Kidney (tissue), 14 donors: ENCODE results near the gene NSUN4. TPM values are rescaled to one million over a fixed set of nuclear protein-coding genes. Genes with fewer than 3 reads are reported as not detected.

ENCODE experiments used
- DNase-seq, 5 donors: peaks; one replicate each; pipeline ENCODE4 v3.0.0-alpha.2; 2013 to 2020
- FAIRE-seq: peaks from 2 replicates; lab custom pipeline; 2012; peaks lifted over from hg19 to GRCh38; lab: Jason Lieb, UNC
- H3K27ac ChIP-seq, 2 donors: one replicate each; pipeline ENCODE4 v1.7.0; 2013; ENCODE audit warnings: low read depth in 2 of 2, low read length in 2 of 2, inconsistent platforms in 1 of 2
- H3K27me3 ChIP-seq: one replicate; pipeline ENCODE4 v1.7.1; 2013; ENCODE audit warnings: low read length, inconsistent platforms; ENCODE audit not compliant: control insufficient read depth, insufficient read depth
- H3K36me3 ChIP-seq, 3 donors: one replicate each; pipeline versions ENCODE4 v1.7.0 to v1.7.1; 2013; ENCODE audit warnings: low read length in 3 of 3, control low read depth in 1 of 3, inconsistent platforms in 1 of 3; ENCODE audit not compliant: insufficient read depth in 3 of 3, control insufficient read depth in 2 of 3
- H3K4me1 ChIP-seq, 3 donors: one replicate each; pipeline versions ENCODE4 v1.7.0 to v1.7.1; 2013; ENCODE audit warnings: low read length in 3 of 3, inconsistent platforms in 1 of 3, low read depth in 1 of 3; ENCODE audit not compliant: control insufficient read depth in 2 of 3, insufficient read depth in 2 of 3
- H3K4me3 ChIP-seq, 3 donors: one replicate each; pipeline versions ENCODE4 v1.7.0 to v1.8.1; 2013; ENCODE audit warnings: low read length in 3 of 3, control low read depth in 1 of 3, inconsistent platforms in 1 of 3
- H3K9ac ChIP-seq, 3 donors: one replicate each; pipeline versions ENCODE4 v1.7.0 to v1.7.1; 2013; ENCODE audit warnings: low read length in 3 of 3, control low read depth in 1 of 3, inconsistent platforms in 1 of 3
- H3K9me3 ChIP-seq, 3 donors: one replicate each; pipeline versions ENCODE4 v1.7.0 to v1.7.1; 2013; ENCODE audit warnings: low read length in 3 of 3, control low read depth in 1 of 3, inconsistent platforms in 1 of 3; ENCODE audit not compliant: control insufficient read depth in 2 of 3, insufficient read depth in 1 of 3
- intact Hi-C: fragments of 100-400 bp; cut with DNase I; formaldehyde crosslinking; loops from one replicate; pipeline ENCODE4 v1.11.1; 2022
- polyA plus RNA-seq: library from polyadenylated mRNA; stranded (reverse); fragments of 350-450 nt; fragmentation: Illumina TruSeq; extraction: RNeasy Lipid Tissue Mini Kit (QIAGEN cat#74804); gene quantifications from one replicate; pipeline ENCODE4 v1.2.3, GENCODE V29; 2014; ENCODE audit warnings: low read depth, low replicate concordance; ENCODE audit not compliant: insufficient read depth
- total RNA-seq: library from RNA; stranded (reverse); fragmentation: NEBNext Ultra II Directional; extraction: Animal tissue kit (Norgen Biotek cat#: 25700); gene quantifications from one replicate; pipeline ENCODE4 v1.2.1, GENCODE V29; 2021
- TF ChIP-seq, protein P1 (sequence below): IDR thresholded peaks from 3 replicates; pipeline ENCODE4 v1.5.1; 2012; ENCODE audit warnings: mild to moderate bottlenecking, moderate library complexity, borderline replicate concordance; ENCODE audit not compliant: insufficient read depth; ENCODE audit errors: extremely low read depth
- donor health status: control.
- donor health status: control.
- donor health status: control.
- donor health status: control.
- donor health status: control.
- donor health status: DM: yes; HTN: yes; CAD: no.
- donor health status: Normal renal cell carcinoma (clear cell type).

Gene NSUN4
- total and polyA plus RNA-seq, 2 donors from 2014 or later: 12.4 to 32.2 TPM

DNA sequence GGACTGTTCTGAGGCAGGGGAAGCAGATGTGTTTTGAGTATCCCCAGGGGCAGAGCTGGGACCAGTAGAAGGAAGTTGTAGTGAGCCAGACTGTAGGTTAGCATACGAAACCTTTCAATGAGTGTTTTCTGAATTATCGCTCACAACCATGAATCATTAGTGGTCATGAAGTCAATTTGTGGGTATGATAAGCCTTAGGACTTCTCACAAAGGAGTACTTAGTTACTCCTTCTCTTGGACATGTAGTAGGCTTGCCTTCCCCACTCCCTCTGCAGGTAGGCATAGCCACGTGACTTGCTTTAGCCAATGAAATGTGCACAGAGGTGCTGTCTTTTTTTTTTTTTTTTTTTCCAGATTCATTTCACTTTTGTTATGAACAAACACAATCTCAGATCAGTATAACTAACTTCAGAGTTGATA lies 29.6 kb downstream of the NSUN4 start:
- Histone ChIP-seq H3K36me3 (no peaks in the 10 kb centered on the region), H3K27ac (no peak overlapping the region), H3K9ac (no peak overlapping the region), H3K4me1 (peaks cover 0 to 3% (median 0%) of the 10 kb centered on the region in 3 donors), H3K9me3 (no peaks in the 10 kb centered on the region), H3K27me3 (no peaks in the 10 kb centered on the region), H3K4me3 (no peak overlapping the region)
- DNase-seq (no peak), FAIRE-seq (no peak)
- TF ChIP-seq, protein P1, sequence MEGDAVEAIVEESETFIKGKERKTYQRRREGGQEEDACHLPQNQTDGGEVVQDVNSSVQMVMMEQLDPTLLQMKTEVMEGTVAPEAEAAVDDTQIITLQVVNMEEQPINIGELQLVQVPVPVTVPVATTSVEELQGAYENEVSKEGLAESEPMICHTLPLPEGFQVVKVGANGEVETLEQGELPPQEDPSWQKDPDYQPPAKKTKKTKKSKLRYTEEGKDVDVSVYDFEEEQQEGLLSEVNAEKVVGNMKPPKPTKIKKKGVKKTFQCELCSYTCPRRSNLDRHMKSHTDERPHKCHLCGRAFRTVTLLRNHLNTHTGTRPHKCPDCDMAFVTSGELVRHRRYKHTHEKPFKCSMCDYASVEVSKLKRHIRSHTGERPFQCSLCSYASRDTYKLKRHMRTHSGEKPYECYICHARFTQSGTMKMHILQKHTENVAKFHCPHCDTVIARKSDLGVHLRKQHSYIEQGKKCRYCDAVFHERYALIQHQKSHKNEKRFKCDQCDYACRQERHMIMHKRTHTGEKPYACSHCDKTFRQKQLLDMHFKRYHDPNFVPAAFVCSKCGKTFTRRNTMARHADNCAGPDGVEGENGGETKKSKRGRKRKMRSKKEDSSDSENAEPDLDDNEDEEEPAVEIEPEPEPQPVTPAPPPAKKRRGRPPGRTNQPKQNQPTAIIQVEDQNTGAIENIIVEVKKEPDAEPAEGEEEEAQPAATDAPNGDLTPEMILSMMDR: no peak
- intact Hi-C loops: no loop called here

DNA sequence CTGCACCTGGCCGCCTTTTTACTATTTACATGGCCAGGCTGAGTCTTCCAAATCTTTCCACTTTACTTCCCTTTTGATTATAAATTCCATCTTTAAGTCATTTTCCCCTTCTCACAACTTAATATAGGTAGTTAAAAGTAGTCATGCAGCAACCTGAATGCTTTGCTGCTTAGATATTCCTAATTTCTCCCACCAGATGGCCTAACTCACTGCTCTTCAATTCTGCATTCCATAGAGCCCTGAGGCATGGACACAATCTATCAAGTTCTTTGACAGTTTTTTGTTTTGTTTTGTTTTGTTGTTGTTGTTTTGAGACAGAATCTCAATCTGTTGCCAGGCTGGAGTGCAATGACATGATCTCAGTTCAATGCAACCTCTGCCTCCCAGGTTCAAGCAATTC lies 31.8 kb downstream of the NSUN4 start:
- Histone ChIP-seq H3K9ac (no peak overlapping the region), H3K4me3 (no peak overlapping the region), H3K4me1 (peaks cover 0 to 3% (median 0%) of the 10 kb centered on the region in 3 donors), H3K27me3 (no peaks in the 10 kb centered on the region), H3K36me3 (no peaks in the 10 kb centered on the region), H3K27ac (no peak overlapping the region), H3K9me3 (no peaks in the 10 kb centered on the region)
- FAIRE-seq (no peak), DNase-seq (peak in 2 of 5 donors; percentile 55 to 61)
- intact Hi-C loops: no loop called here
- TF ChIP-seq, protein P1: no peak

DNA sequence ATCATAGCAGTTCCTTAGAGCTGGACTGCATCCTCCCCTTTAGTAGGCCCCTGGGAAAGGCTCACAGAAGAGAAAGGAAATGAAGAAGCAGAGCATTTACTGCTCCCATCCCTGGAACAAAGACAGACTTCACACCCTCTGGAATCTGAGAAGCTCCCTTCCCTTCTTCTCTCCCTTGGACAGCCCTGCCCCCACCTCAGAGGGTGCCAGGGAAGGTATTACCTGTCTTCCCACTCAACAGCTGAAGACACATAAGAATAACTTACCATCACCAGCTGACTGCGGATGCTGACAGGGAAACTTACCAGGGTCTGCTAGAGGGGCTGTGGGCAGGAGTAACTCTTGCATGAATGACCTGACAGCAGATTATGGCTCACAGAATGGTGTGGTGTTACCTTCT lies 39.4 kb downstream of the NSUN4 start:
- TF ChIP-seq, protein P1: no peak
- H3K4me1 ChIP-seq: no peaks in the 10 kb centered on the region
- H3K27ac ChIP-seq: no peak overlapping the region
- FAIRE-seq: no peak
- peak in 3 of 5 donors; percentile 45 to 60 (median 53) for DNase-seq
- no peaks in the 10 kb centered on the region for H3K9me3 ChIP-seq
- no peaks in the 10 kb centered on the region for H3K36me3 ChIP-seq
- intact Hi-C loops: no loop called here
- no peak overlapping the region for H3K4me3 ChIP-seq
- no peaks in the 10 kb centered on the region for H3K27me3 ChIP-seq
- no peak overlapping the region for H3K9ac ChIP-seq

DNA sequence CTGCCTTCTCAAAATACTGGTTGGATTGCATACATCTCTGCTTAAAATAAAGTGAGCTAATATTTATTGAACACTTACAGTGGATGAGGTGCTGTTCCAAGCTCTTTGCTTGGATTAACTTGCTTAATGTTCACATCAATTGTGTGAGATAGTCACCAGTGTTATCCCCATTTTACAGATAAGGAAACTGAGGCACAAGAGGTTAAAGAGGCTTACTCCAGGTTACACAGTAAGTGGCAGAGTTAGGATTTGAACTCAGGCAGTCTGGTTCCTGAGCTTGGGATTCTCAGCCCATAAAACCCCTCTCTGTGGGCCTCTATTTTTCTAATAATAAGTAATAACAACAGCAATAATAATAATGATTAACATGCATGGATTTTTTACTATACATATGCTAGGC lies 39.9 kb downstream of the NSUN4 start:
- no peak overlapping the region for H3K9ac ChIP-seq
- no peak overlapping the region for H3K4me3 ChIP-seq
- DNase-seq (no peak), FAIRE-seq (no peak)
- H3K27me3 ChIP-seq: no peaks in the 10 kb centered on the region
- TF ChIP-seq, protein P1: no peak
- H3K9me3 ChIP-seq: no peaks in the 10 kb centered on the region
- H3K36me3 ChIP-seq: no peaks in the 10 kb centered on the region
- intact Hi-C loops: no loop called here
- no peaks in the 10 kb centered on the region for H3K4me1 ChIP-seq
- no peak overlapping the region for H3K27ac ChIP-seq
